GM19035 (cell line): Measurements from ENCODE around the gene HPCAL1.
A peak's percentile ranks its signal among the peaks of the same experiment; 100 is the strongest.

ENCODE experiments used
- ATAC-seq: cut with Tn5 transposase; IDR thresholded peaks from one replicate; pipeline ENCODE4 v1.9.1; 2021; ENCODE audit not compliant: unreplicated experiment

Gene HPCAL1

DNA sequence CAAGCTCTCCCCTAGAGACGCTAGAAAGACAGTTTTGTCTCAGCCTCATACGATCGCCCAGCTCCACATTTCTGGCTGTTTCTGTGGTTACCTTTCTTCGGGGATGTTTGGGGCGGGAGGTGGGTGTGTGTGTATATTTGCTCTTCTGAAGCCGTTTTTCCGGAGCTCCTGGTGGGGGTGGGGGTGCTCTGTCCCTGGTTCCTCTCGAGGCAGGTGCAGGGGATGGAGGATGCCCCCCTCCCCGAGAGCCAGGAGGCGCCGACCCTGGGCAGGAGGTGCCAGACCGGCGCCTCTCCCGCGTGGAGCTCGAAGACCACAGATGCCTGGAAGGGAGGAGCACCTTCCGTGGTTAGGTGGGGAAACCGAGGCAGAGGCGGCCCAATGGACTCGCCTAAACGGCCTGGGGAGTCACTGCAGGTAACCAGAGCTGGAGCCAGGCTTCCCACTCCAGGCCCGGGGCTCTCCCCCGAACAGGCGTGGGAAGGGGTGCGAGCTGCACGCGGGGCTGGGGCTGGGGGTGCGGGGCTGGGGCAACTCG, 694 bp upstream of the HPCAL1 start:
- no peak for ATAC-seq

DNA sequence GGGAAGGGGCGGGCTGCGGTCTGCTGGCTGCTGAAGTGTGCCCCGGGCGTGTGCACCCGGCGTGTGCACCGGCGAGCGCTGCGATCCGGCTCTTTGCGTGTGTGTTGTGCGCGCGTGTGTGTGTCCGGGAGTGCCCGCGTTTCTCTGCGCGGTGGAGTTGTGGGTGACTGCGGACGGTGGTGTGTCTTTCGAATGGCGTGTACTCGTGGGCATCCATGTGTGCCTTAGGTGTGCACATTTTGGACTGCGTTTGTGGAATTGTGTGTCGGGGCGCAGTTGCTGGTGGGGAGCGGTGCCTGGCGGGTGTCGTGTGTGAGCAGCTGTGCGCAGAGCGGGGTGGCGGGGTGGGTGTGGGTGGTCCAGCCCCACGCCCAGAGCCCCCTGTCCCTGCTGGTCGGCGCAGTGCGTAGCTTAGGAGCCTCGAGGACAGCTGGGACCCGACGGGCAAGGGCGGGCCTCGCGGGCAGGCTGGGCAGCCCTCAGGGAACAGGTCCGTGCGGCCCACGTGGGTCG, 533 bp downstream of the HPCAL1 start:
- peak; percentile 23 for ATAC-seq

DNA sequence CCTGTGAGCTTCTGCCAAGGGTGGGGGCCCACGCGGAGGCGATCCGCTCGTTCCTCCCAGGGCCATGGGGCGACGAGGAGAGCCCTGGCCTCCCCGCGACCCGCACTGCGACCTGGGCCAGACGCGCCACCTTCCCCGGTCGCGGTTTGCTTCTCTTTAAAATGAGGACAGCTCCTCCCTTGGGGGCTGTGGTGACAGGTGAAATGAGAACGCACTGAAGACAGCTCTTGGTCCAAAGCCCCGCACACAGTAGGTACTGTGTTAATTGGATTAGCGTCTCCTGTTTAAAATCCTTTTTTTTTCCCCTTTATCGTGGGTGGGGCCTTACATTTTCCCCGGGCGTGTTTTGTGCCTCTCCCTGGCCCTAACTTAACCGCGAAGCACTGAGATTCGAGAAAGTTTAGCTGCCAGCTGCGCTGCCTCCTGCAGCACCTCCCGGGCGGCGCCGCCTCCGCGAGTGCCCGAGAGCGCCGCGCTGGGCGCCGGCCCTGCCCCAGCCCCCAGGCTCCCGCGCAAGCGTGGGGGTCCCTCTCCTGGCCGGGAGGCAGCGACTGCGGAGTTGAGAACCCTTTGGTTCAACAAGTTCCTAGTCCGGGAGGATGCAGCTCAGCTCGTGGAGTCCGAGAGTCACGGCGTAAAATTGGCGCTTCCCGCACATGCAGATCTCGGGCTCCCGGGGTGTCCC, 1.1 kb downstream of the HPCAL1 start:
- no peak for ATAC-seq

DNA sequence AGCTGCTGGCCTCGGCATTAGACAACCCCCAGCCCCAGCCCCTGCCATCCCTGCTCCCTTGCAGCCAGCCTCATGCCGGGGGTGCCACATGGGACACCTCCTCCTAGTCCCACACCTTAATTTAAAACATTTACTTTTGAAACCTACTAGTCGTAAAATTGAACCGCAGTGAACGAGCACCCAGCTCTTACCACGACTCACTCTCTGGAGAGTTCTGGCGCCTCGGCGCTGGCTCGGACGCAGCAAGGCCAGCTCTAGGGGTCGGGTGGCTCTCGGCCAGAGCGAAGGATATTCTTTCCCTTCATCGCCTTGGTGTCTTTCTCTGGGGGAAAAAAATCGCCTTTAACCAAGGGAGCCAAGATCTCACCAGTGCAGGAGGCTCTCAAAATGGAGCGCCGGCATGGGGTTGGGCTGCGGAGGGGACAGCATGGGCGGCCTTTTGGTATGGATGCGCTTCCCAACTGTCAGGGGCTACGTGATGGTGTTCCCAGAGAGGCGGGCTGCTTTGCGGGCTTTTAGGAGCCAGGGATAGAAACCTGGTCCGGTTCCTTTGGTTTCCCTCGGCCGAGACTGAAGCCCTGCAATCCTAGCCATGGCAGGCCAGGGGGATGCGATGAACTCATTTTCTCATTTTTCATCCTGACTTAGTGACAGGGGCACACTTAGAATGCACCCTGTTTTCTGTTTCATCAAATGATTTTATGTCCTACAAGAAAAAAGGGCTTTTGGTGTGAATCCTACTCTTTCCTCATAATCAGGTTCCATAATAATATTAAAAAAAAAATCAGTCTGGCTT, 2.0 kb downstream of the HPCAL1 start:
- no peak for ATAC-seq

DNA sequence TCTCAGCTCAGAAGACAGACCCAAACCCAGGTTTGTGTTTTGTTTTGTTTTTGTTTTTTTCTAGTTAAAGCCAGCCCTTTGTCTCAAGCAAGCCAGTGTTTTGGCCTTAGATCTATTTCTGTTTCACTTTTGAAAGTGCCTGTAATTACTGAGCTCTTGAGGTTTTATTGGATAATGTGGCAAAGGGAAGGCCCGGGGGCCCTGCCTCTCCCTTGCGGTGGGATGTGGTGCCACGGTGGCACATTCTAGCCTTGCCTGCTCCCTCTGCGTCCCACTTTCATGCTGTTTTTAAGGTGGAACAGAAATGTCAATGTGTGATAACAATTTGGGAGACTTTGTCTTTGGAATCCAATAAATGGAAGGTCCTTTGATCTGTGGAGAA, 2.5 kb downstream of the HPCAL1 start:
- no peak for ATAC-seq

DNA sequence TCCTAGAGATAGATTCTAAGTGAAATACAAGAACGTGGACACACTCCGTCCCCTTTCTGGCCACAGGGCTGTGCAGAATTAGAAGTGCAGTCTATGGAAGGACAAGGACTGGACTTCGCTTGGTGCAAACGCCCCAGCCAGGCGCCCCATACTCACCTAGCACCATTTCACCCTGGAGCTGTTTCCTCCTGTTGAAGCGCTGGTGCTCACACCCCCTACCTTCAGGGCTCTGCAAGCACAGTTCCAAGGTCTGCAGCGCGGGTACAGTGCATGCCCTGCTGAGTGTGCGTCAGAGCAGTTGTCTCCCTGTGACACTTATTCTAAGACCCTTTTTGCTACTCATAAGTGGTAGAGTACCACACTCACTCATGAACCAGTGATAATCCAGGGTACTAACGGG, 3.0 kb downstream of the HPCAL1 start:
- ATAC-seq = no peak

DNA sequence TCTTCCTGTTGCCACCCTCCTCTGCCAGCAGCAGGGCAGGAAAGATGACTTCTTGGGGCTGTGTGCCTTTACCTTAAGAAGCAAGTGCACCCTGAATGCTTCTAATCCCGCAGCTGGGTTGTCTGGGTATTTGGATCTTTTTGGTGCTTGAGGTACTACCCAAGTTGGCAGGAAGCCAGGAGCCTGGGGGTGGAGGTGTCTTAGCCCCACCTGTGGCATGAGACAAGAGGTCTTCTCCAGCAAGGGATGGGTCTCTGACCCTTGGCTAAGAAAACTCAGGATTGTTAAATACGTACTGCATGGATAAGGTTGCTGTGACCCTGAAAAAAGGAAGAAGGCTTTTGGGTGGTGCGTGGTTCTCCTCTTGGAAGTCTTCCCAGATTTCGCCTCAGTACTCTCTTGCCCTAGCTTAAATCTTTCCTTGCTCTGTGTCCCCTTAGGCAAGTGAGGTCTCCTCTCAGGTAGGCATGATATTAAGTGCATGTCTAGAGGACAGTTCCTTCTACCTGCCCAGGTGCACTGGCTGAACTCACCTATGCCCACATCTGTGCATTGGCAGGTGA, 4.3 kb downstream of the HPCAL1 start:
- ATAC-seq = no peak

DNA sequence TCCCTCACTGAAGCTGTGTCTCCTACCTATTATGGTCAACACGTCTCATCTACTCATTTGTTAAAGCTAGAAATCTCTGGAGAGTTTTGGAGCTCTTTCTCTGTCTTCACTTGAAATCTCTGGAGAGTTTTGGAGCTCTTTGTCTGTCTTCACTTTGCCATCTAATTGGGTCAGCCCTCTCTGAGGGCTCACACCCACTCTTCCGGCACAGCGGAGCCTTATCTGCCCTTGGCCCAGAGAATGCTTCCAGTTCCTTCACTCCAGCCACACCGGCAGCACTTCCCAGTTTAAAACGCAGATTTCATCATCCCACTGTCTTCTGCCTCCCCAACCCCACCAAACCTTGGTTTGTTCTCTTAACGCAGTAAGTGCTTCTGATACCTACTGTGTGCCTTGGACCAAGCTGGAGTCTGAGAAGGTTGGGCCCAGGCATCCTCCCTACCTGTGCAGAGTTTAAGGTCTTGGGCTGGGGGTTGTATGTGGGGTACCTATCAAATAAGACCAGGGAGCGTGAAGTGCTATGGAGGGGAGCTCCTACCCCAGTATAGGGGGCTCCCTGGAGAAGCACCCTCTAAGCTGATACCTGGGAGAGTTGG, 5.0 kb downstream of the HPCAL1 start:
- no peak for ATAC-seq

DNA sequence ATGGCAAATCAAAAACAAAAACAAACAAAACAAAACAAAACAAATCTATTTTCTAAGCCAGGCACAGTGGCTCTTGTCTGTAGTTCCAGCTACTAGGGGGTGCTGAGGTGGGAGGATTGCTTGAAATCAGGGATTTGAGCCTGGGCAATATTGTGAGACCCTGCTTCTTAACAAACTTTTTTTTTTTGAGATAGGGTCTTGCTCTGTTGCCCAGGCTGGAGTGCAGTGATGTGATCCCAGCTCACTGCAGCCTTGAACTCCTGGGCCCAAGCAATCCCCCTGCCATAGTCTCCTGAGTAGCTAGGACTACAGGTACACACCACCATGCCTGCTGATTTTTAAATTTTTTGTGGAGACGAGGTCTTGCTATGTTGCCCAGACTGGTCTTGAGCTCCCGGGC, 6.2 kb downstream of the HPCAL1 start:
- ATAC-seq = no peak

DNA sequence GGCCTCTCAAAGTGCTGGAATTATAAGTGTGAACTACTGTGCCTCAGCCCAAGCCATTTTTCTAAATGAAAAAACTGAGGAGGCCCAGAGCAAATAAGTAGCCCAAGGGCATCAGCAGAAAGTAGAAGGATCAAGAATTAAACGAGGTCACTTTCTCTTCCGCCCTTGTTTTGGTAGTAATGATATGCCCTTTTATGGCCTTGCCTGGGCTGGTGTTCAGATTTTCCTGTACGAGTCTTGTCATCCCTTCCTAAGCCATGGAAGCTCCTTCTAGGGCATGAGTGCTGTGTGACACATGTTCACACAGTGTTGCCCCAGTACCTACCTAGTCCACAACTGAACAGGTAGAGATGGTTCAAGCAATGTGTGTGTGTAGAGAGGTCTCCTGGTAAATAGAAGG, 6.6 kb downstream of the HPCAL1 start:
- no peak for ATAC-seq

DNA sequence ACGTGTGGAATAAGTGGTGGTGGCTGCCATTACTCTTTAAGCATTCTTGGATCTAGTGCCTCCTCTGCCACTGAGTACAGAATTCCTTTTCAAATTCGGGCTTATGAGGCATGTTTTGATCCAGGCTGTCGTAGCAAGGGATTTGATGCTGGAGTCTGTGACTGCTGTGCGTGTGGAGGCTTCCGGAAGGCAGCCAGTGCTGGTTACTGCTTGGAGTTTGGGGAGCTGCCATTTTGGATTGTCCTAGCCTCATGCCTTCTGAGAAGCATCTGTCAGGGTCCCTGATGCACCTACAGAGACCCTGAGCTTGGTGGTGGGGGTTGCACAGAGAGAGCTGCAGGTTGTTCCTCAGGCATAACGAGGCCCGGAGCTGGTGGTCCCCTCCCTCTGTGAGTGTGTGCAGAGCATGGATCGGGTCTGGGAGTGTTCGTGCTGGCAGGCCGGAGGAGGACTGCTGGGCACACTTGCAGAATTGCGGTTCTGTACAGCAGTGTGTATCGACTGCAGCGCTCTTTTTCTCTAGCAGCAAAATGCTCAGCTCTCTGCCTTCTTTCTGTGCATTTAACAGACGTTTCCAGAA, 7.7 kb downstream of the HPCAL1 start:
- ATAC-seq = no peak

DNA sequence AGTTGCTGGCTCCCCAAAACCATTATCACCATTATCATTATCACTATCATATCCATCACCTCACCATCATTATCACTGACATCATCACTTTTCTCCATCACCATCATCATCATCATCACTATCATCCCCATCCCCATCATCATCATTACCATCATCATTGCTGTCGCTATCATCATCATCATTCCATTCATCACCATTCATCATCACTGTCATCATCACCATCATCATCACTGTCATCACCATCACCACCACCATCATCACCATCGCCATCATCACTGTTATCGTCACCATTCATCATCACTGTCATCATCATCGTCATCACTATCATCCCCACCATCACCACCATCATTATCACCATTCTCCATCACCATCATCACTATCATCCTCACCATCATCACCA, 9.0 kb downstream of the HPCAL1 start:
- ATAC-seq = no peak

DNA sequence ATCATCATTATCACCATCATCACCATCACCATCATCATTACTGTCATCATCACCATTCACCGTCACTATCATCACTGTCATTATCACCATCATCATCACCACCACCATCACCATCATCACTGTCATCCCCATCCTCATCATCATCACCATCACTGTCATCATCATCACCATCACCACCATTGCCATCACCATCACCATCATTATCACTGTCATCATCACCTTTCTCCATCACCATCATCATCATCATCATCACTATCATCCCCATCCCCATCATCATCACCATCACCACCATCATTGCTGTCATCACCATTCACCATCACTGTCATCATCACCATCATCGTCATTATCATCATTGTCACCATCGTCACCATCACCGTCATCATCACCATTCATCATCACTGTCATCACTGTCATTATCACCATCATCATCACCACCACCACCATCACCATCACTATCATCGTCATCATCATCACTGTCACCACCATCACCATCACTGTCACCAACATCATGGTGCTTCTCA, 9.8 kb downstream of the HPCAL1 start:
- ATAC-seq = no peak

DNA sequence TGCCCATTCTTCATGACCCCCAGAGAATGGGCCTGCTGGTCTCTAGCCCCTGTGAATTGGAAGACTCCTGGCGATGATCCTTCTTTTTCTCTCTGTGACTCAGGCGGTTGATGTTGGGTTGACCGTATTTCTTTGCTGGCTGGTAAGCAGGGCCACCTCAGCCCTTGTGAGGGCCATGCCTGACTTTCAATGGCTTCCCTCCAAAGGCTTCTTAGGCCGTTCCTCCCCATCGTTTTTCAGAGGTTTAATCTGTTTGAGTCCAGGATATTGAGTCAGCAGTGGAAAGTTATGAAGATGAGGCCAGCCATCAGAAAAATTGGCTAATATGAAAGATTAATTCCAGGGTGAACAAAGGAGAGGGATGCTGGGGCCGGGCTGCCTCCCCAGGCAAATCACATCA, 13.6 kb downstream of the HPCAL1 start:
- no peak for ATAC-seq

DNA sequence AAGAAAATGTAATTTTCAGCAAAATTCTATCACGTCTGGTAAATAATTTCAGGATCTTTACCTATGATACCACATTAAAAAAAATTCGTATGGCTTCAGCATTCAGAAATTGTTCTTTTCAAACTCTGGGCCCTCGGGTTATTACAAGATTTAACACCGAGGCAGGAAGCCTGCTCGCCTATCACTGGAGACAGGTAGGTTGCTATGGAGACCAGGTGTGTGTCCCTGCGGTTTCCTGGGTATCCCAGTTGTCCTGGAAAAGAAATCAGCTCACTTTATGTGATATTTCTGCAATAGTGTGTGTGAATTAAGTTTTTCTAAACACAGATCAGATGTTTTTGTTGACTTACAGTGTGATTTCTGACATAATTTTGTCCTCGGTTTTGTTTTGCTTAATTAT, 14.2 kb downstream of the HPCAL1 start:
- ATAC-seq = no peak

DNA sequence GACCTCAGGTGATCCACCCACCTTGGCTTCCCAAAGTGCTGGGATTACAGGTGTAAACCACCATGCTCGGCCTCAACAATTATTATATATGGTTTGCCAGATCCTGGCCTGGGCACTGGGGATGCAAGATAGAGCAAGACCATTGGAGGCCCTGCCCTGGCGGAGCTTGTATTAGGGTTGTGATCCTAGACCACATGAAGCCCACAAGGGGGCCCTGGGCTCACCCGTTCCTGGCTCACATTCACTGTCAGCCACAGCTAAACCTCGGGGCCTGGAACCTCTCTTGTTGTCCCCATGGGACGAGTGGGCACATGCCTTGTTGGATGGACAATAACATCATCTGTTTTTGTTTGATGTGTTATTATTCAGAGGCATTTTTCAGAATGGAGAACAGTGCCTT, 14.9 kb downstream of the HPCAL1 start:
- no peak for ATAC-seq

DNA sequence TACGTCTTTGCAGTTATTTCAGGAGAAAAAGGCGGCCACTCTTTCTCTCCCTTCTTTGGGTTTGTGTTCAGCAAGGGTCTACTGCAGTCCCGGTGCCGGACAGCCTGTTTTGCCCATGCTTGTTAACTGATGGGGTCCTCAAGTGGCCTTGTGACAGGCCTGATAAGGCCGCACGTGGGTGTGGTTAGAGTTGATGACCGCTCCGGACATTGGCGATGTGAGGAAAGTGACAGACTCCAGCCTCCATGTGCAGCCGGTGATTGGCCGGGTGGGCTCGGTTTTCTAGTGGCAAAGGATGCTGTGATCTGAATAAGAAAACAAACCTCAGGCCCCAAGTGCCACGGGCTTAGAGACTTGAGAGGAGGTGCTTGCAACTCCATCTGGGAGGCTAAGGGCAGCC, 15.6 kb downstream of the HPCAL1 start:
- no peak for ATAC-seq

DNA sequence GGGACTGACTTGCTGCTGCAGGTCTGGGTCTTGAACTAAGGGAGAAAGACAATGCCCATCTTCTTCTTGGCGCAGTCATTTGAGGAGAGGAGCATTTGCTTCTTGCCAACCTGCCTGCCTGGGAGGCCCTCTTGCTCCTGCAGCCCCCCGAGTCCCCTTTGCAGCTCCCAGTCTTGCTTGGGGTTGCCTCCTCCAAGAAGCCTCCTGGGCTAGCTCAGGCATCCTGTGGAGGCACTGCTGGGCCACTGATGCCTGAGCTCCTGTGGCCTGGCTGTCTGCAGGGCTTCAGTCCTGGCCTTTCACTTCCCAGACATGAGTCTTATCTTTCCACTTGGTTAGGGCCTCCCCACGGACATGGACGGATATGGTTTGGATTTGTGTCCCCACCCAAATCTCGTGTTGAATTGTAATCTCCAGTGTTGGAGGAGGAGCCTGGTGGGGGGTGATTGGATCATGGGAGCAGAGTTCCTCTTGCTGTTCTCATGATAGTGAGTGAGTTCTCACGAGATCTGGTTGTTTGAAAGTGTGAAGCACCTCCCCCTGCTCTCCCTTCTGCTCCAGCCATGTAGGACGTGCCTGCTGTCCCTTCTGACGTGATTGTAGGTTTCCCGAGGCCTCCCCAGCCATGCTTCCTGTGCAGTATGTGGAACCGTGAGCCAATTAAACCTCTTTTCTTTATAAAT, 17.3 kb downstream of the HPCAL1 start:
- no peak for ATAC-seq

DNA sequence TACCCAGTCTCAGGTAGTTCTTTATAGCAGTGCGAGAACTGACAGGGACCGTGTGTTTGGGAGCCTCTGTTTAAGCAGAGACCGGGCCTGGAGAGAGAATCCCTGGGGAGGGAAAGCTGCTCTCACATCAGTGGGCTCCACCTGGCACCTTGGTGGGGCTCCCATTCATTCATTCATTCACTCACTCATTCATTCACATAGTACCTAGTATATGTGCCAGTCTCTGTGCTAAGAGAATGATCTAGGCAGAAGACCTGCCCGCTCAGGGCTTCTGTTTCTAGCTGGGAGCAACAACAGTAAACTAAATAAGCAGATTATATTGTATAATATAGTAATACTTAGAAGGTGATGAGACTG, 17.8 kb downstream of the HPCAL1 start:
- no peak for ATAC-seq

DNA sequence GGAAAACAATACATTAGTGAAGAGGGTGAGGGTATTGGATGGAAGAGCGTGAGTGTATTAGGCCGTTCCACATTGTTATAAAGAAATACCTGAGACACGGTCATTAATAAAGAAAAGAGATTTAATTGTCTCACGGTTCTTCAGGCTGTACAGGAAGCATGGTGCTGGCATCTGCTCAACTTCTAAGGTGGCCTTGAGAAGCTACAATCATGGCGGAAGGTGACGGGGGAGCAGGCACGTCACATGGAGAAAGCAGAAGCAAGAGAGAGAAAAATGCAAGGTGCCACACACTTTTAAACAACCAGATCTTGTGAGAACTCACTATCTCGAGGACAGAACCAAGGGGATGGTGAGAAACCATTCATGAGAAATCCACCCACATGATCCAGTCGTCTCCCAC, 18.2 kb downstream of the HPCAL1 start:
- ATAC-seq = no peak

DNA sequence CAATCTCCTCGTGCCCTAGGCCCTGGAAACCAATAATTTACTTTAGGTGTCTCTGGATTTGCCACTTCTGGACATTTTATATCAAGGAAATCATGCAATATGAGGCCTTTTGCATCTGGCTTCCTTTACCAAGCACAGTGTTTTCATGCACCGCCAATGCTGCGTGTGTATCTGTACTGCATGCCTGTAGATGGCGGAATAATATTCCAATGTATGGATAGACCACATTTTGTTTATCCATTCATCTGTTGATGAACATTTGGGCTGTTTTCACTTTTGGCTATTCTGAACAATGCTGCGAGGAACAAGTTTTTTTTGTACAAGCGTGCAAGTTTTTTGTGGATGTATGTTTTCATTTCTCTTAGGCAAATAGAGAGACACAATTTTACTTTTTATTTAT, 18.9 kb downstream of the HPCAL1 start:
- no peak for ATAC-seq
